HL-60 (cell line): Measurements from ENCODE around the gene CD40.

Source experiments
- POLR2AphosphoS5 ChIP-seq: IDR thresholded peaks from 2 replicates; pipeline ENCODE4 v1.6.1; 2012; ENCODE audit warnings: low read depth
- REST ChIP-seq: IDR thresholded peaks from 2 replicates; pipeline ENCODE4 v1.6.1; 2012; ENCODE audit warnings: low read depth; ENCODE audit not compliant: insufficient replicate concordance
- TF ChIP-seq, protein P1 (sequence below): IDR thresholded peaks from one replicate; pipeline ENCODE4 v1.5.1; 2011; ENCODE audit warnings: low read length, control low read depth, inconsistent platforms; ENCODE audit not compliant: insufficient read depth

GRCh38 chr20:46176739-46177378, 58.7 kb downstream of the CD40 start:
- TF ChIP-seq, protein P1, sequence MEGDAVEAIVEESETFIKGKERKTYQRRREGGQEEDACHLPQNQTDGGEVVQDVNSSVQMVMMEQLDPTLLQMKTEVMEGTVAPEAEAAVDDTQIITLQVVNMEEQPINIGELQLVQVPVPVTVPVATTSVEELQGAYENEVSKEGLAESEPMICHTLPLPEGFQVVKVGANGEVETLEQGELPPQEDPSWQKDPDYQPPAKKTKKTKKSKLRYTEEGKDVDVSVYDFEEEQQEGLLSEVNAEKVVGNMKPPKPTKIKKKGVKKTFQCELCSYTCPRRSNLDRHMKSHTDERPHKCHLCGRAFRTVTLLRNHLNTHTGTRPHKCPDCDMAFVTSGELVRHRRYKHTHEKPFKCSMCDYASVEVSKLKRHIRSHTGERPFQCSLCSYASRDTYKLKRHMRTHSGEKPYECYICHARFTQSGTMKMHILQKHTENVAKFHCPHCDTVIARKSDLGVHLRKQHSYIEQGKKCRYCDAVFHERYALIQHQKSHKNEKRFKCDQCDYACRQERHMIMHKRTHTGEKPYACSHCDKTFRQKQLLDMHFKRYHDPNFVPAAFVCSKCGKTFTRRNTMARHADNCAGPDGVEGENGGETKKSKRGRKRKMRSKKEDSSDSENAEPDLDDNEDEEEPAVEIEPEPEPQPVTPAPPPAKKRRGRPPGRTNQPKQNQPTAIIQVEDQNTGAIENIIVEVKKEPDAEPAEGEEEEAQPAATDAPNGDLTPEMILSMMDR: no peak
- TF ChIP-seq REST (no peak), POLR2AphosphoS5 (no peak)
